ENCODE measurements around the gene FOXA1.
A peak's percentile ranks its signal among the peaks of the same experiment; 100 is the strongest.

FOXA1 gene

DNA sequence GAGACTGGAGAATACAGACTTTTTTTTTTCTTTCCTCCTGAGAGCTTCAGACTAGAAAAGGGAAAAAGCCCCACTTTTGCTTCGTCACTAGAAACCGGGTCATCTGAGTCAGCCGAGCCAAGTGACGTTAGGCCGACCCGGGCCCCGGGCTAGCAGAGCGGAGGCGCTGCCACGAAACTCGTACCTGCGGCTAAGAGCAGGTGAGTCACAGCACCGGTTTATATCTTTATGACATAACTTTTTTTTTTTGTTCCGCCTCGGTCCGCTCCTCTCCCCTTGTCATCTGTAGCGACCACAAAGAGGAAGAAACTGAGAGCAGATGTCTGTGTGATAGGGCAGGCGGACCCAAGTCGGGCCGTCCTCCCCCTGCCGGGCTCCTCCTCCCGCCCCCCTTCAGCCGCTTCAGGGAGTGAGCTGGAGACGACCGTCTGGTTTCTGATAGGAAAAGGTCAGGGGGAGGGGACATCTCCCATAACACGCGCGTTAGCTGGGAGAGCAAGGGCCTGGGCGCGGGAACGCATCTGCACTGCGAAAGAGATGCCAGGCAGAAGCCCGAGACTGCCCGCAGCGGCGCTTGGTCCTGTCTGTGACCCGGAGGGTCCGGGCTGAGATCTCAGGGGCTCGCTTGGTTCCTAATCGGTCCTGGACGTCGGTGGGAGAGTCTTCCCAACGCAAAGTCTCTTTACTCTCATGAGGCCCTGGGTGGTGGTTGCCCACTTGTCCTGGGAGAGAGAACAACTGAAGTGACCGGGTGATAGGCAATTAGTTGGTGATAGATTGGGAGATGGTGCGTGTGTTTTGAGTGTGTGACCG lies 966 bp upstream of the FOXA1 start:
- peaks cover 4% of the 10 kb centered on the region for H3K4me1 ChIP-seq (ENCODE audit: control insufficient read depth, insufficient read depth, low read length, poor library complexity, severe bottlenecking)
- H3K36me3 ChIP-seq (ENCODE audit: control insufficient read depth, insufficient read depth, low read length) = no peaks in the 10 kb centered on the region
- no peak overlapping the region for H3K27ac ChIP-seq (ENCODE audit: low read depth, low read length, severe bottlenecking)
- WGBS, 2 experiments (ENCODE audit: insufficient coverage in 2 of 2) = 1 to 2% methylated on average over 31 to 32 of the region's 46 CpGs
- H3K9me3 ChIP-seq (ENCODE audit: control insufficient read depth, low read length) = no peaks in the 10 kb centered on the region
- peak overlapping the region; percentile 27 for H3K4me3 ChIP-seq (ENCODE audit: extremely low read depth, insufficient read depth, low read length, poor library complexity, severe bottlenecking)

DNA sequence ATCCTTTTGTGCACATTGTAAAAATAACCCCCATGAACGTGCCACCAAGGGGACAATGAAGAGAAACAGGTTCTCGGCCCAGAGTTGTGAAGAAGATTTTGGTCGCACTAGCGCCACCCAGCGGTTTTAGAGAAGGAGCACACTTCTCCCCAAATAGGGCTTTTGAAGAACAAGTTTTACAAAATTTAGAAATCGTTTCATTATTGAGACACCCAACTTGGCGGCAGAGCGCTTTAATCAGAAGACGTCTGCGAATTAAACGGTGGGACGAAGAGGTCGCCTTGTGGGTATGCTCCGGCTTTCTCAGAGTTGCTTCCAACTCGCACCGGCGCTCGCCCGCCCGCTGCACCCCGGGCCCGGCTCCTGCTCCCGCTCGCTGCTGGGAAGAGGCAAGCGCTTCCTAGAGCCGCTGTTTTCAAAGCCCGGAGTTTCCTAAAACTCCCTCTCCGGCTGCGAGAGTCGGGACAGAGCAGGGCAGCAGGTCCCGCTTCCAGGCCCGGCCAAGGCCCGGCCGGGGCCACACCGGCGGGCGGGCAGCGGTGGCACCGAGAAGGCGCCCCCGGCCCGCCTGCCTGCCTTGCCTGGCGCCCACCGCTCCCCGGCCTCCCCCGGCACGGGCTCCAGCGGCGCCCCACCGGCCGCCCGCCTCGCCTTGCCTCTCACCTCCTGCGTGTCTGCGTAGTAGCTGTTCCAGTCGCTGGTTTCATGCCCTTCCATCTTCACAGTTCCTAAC lies 645 bp downstream of the FOXA1 start:
- 1% methylated on average over 40 to 45 of the region's 56 CpGs for WGBS, 2 experiments (ENCODE audit: insufficient coverage in 2 of 2)
- H3K36me3 ChIP-seq (ENCODE audit: control insufficient read depth, insufficient read depth, low read length) = no peaks in the 10 kb centered on the region
- no peak overlapping the region for H3K27ac ChIP-seq (ENCODE audit: low read depth, low read length, severe bottlenecking)
- H3K4me1 ChIP-seq (ENCODE audit: control insufficient read depth, insufficient read depth, low read length, poor library complexity, severe bottlenecking) = peaks cover 4% of the 10 kb centered on the region
- no peaks in the 10 kb centered on the region for H3K9me3 ChIP-seq (ENCODE audit: control insufficient read depth, low read length)
- H3K4me3 ChIP-seq (ENCODE audit: extremely low read depth, insufficient read depth, low read length, poor library complexity, severe bottlenecking) = peak overlapping the region; percentile 16

DNA sequence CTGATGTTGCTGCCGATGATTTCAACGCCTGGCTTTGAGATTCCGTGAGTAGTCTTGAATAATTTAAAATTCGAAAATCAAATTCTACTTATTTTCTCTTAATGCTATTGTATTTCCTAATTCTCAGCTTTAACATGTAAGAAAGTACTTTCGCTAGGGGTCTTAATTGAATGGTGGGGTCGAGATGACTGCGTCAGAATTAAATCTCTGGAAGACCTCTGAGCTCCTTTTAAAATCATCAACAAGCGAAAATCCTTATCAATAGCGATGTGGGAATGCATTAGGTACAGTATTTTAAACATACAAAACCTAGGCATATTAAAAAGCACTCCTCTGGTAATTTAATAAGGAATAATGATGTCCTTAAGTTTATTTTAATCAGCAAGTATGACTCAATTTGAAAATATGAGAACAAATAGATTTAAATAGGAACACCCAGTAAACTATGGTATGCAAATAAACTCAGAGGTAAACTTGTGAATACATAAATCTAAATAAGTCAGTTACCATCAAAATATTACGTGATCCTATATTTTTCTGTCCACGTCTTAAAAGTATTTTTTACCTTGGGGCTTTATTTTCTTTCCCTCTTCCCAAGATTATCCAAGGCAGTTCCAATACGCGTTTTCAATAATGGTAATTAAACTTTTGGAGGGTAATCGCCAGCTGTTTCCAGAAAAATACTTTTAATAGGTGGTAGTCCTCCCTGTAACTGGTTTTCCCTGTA lies 1.4 kb downstream of the FOXA1 start:
- H3K36me3 ChIP-seq (ENCODE audit: control insufficient read depth, insufficient read depth, low read length) = no peaks in the 10 kb centered on the region
- H3K27ac ChIP-seq (ENCODE audit: low read depth, low read length, severe bottlenecking) = no peak overlapping the region
- H3K9me3 ChIP-seq (ENCODE audit: control insufficient read depth, low read length) = no peaks in the 10 kb centered on the region
- WGBS, 2 experiments (ENCODE audit: insufficient coverage in 2 of 2) = no CpG with 5 or more reads among the region's 14 CpGs
- peaks cover 6% of the 10 kb centered on the region for H3K4me1 ChIP-seq (ENCODE audit: control insufficient read depth, insufficient read depth, low read length, poor library complexity, severe bottlenecking)
- no peak overlapping the region for H3K4me3 ChIP-seq (ENCODE audit: extremely low read depth, insufficient read depth, low read length, poor library complexity, severe bottlenecking)

DNA sequence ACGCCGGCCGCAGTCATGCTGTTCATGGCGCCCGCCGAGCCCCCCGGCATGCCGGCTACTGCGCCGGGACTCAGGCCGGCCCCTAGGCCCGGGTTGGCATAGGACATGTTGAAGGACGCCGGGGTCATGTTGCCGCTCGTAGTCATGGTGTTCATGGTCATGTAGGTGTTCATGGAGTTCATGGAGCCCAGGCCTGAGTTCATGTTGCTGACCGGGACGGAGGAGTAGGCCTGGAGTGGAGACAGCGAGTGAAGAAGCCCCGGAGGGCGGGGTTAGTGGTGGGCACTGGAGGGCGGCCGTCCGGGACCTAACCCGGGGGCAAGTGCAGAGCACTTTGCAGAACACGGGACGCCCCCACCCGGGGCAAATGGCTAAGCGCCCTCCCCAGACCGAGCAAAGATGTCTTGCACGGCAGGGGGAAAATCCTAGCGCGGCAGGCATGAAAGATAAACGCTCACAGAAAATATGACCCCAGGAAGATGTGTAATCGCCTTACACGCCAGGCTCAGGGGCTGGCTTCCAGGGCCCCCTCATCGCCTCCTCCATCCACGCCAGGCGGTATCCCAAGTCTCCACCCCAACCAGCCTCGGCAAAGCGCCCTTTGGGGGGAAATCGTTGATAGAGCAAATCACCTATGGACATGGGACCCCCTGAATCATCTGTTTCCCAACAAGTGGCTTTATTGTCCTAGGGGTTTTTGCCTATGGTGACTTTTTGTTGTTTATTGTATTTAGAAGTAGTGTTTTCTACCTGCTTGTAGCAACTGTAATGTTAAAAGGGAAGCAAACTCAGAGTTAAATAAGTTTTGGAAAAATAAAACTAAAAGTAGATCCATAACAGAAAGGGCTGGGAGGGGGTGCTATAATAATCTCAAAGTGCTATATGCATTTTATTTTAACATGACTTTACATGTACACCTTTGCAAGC lies 2.3 kb downstream of the FOXA1 start:
- no peak overlapping the region for H3K4me3 ChIP-seq (ENCODE audit: extremely low read depth, insufficient read depth, low read length, poor library complexity, severe bottlenecking)
- H3K4me1 ChIP-seq (ENCODE audit: control insufficient read depth, insufficient read depth, low read length, poor library complexity, severe bottlenecking) = peaks cover 8% of the 10 kb centered on the region
- no peaks in the 10 kb centered on the region for H3K36me3 ChIP-seq (ENCODE audit: control insufficient read depth, insufficient read depth, low read length)
- H3K9me3 ChIP-seq (ENCODE audit: control insufficient read depth, low read length) = no peaks in the 10 kb centered on the region
- H3K27ac ChIP-seq (ENCODE audit: low read depth, low read length, severe bottlenecking) = no peak overlapping the region
- WGBS, 2 experiments (ENCODE audit: insufficient coverage in 2 of 2) = 3 to 6% methylated on average over 17 to 29 of the region's 42 CpGs

DNA sequence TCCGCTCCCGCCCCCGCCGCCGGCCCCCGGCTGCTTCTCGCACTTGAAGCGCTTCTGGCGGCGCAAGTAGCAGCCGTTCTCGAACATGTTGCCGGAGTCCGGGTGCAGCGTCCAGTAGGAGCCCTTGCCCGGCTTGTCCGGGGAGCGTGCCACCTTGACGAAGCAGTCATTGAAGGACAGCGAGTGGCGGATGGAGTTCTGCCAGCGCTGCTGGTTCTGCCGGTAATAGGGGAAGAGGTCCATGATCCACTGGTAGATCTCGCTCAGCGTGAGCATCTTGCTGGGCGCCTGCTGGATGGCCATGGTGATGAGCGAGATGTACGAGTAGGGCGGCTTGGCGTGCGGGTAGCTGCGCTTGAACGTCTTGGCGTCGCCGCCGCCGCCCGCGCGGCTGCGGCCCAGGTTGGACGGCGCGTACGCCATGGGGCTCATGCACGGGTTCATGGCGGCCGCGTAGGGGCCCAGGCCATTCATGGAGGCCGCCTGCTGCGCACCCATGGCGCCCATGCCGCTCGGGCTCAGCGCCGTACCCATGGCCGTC lies 3.0 kb downstream of the FOXA1 start:
- Histone ChIP-seq H3K27ac (ENCODE audit: low read depth, low read length, severe bottlenecking) (no peak overlapping the region), H3K4me3 (ENCODE audit: extremely low read depth, insufficient read depth, low read length, poor library complexity, severe bottlenecking) (peak overlapping the region; percentile 2), H3K4me1 (ENCODE audit: control insufficient read depth, insufficient read depth, low read length, poor library complexity, severe bottlenecking) (peaks cover 8% of the 10 kb centered on the region), H3K9me3 (ENCODE audit: control insufficient read depth, low read length) (no peaks in the 10 kb centered on the region), H3K36me3 (ENCODE audit: control insufficient read depth, insufficient read depth, low read length) (no peaks in the 10 kb centered on the region)
- 1 to 3% methylated on average over 43 to 53 of the region's 58 CpGs for WGBS, 2 experiments (ENCODE audit: insufficient coverage in 2 of 2)

DNA sequence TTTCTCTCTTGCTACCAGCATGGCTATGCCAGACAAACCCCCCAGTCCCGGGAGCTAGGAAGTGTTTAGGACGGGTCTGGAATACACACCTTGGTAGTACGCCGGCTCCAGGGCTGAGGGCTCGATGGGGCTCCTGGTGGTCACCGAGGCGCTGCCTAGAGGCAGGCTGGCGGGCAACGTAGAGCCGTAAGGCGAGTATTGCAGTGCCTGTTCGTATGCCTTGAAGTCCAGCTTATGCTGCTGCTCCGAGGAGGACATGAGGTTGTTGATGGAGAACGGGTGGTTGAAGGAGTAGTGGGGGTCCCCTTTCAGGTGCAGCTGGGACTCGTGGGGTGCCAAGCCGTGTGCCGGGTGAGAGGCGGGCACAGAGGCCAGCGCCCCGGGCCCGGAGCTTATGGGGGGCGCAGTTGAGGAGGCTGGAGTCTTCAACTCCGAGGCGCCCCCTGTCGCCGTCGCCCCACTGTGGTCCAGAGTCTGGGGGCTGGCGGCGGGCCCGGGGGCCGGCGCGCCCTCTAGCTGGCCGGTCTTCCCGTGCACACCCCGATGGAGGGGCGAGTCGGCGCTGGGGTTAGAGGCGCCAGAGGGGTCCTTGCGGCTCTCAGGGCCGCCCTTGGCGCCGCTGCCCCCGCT lies 3.6 kb downstream of the FOXA1 start:
- Histone ChIP-seq H3K27ac (ENCODE audit: low read depth, low read length, severe bottlenecking) (no peak overlapping the region), H3K36me3 (ENCODE audit: control insufficient read depth, insufficient read depth, low read length) (no peaks in the 10 kb centered on the region), H3K4me3 (ENCODE audit: extremely low read depth, insufficient read depth, low read length, poor library complexity, severe bottlenecking) (peak overlapping the region; percentile 2), H3K4me1 (ENCODE audit: control insufficient read depth, insufficient read depth, low read length, poor library complexity, severe bottlenecking) (peaks cover 8% of the 10 kb centered on the region), H3K9me3 (ENCODE audit: control insufficient read depth, low read length) (no peaks in the 10 kb centered on the region)
- 1% methylated on average over 25 to 32 of the region's 45 CpGs for WGBS, 2 experiments (ENCODE audit: insufficient coverage in 2 of 2)

GRCh38 chr14:37590428-37591139 lies 4.5 kb downstream of the FOXA1 start:
- no peaks in the 10 kb centered on the region for H3K36me3 ChIP-seq (ENCODE audit: control insufficient read depth, insufficient read depth, low read length)
- H3K27ac ChIP-seq (ENCODE audit: low read depth, low read length, severe bottlenecking) = no peak overlapping the region
- peaks cover 8% of the 10 kb centered on the region for H3K4me1 ChIP-seq (ENCODE audit: control insufficient read depth, insufficient read depth, low read length, poor library complexity, severe bottlenecking)
- no peaks in the 10 kb centered on the region for H3K9me3 ChIP-seq (ENCODE audit: control insufficient read depth, low read length)
- no CpG with 5 or more reads among the region's 4 CpGs for WGBS, 2 experiments (ENCODE audit: insufficient coverage in 2 of 2)
- no peak overlapping the region for H3K4me3 ChIP-seq (ENCODE audit: extremely low read depth, insufficient read depth, low read length, poor library complexity, severe bottlenecking)

DNA sequence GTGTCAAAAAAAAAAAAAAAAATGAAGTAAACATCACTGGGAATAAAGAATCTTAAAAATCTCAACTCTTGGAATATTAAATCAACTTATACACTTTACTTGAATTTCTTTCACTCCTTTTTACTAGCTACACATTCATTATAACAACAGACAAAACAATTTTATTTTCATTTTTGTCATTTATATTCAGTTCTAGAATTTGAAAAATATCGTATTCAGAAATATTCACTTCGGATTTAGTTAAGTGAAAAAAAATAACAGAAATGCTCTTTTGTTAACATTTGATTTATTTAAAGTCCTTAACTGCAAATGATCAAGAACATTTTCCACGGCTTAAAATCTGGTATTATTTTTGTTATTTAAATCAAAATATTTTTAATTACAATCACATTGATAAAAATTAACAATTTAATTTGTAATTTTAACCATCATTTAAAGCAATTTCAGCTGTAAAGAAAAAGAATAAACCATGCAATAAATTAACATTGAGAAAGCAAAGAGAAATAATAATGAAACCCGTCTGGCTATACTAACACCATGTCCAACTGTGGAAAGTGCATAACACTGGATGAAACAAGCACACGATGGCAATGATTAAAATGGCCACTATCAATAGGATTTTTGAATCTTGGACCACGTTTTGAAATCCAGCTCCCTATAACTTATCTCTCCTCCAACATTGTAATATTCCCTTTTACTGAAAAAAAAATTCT lies 5.2 kb downstream of the FOXA1 start:
- Histone ChIP-seq H3K4me1 (ENCODE audit: control insufficient read depth, insufficient read depth, low read length, poor library complexity, severe bottlenecking) (peaks cover 11% of the 10 kb centered on the region), H3K27ac (ENCODE audit: low read depth, low read length, severe bottlenecking) (no peak overlapping the region), H3K36me3 (ENCODE audit: control insufficient read depth, insufficient read depth, low read length) (no peaks in the 10 kb centered on the region), H3K4me3 (ENCODE audit: extremely low read depth, insufficient read depth, low read length, poor library complexity, severe bottlenecking) (no peak overlapping the region), H3K9me3 (ENCODE audit: control insufficient read depth, low read length) (no peaks in the 10 kb centered on the region)
- 11 to 14% methylated on average over 1 to 2 of the region's 6 CpGs for WGBS, 2 experiments (ENCODE audit: insufficient coverage in 2 of 2)

Data from mesodermal cell (in vitro differentiated cells).